GM18870 (cell line): ENCODE results near the gene TRIM8.
"Not testable (repeated sequence)": the region's sequence is repeated elsewhere in the genome, so short reads cannot be mapped to it uniquely, and the experiment has no call there.

Source experiments
- ATAC-seq: cut with Tn5 transposase; IDR thresholded peaks from one replicate; pipeline ENCODE4 v1.9.1; 2021; ENCODE audit warnings: moderate library complexity; ENCODE audit not compliant: unreplicated experiment

Gene TRIM8

GRCh38 chr10:102648889-102649796 lies 4.9 kb downstream of the TRIM8 start:
- ATAC-seq, result no peak

- no peak for ATAC-seq
These were observed 5.7 kb downstream of the TRIM8 start for GRCh38 chr10:102649797-102650654.

- no peak for ATAC-seq
These were observed 6.6 kb downstream of the TRIM8 start for GRCh38 chr10:102650655-102651454.

GRCh38 chr10:102651455-102652169 lies 7.3 kb downstream of the TRIM8 start:
- no peak for ATAC-seq

GRCh38 chr10:102652170-102652916 lies 8.1 kb downstream of the TRIM8 start:
- peak; percentile 49 for ATAC-seq

- ATAC-seq, result no peak
These were observed 8.8 kb downstream of the TRIM8 start for GRCh38 chr10:102653060-102653459.

- ATAC-seq, result no peak
These were observed 10.3 kb downstream of the TRIM8 start for GRCh38 chr10:102654566-102654965.

- ATAC-seq, result no peak
These were observed 10.7 kb downstream of the TRIM8 start for GRCh38 chr10:102654969-102655368.

GRCh38 chr10:102656026-102656425 lies 11.7 kb downstream of the TRIM8 start:
- ATAC-seq, result no peak

- ATAC-seq, result no peak
These were observed 12.6 kb downstream of the TRIM8 start for GRCh38 chr10:102656791-102657371.

GRCh38 chr10:102657451-102657850 lies 13.2 kb downstream of the TRIM8 start:
- no peak for ATAC-seq

- ATAC-seq, result no peak
These were observed 13.9 kb downstream of the TRIM8 start for GRCh38 chr10:102657984-102658724.

- no peak for ATAC-seq
These were observed 14.5 kb downstream of the TRIM8 start for GRCh38 chr10:102658802-102659201.

- peak; percentile 47 for ATAC-seq
These were observed 16.8 kb downstream of the TRIM8 start for GRCh38 chr10:102660888-102661657.

GRCh38 chr10:102661658-102662028 lies 17.4 kb downstream of the TRIM8 start:
- peak; percentile 9 for ATAC-seq

GRCh38 chr10:102665904-102666509 lies 21.7 kb downstream of the TRIM8 start:
- ATAC-seq, result no peak

- not testable (repeated sequence) for ATAC-seq
These were observed 23.1 kb downstream of the TRIM8 start for GRCh38 chr10:102667411-102667810.
